Progenitor cell of endocrine pancreas (in vitro differentiated cells): Measurements from ENCODE around the gene ZG16B. TPM values are rescaled to one million over a fixed set of nuclear protein-coding genes. Genes with fewer than 3 reads are reported as not detected.

Experiments
- DNase-seq: peaks from one replicate; pipeline ENCODE4 v3.0.0; 2021; ENCODE audit warnings: low spot score; ENCODE audit not compliant: unreplicated experiment
- H3K27ac Mint-ChIP-seq: 2 replicates; pipeline ENCODE4 v1.8.0; 2021; ENCODE audit warnings: mild to moderate bottlenecking, moderate library complexity, mixed read lengths
- H3K27me3 Mint-ChIP-seq: 2 replicates; pipeline ENCODE4 v1.8.0; 2021; ENCODE audit warnings: mixed read lengths
- H3K36me3 Mint-ChIP-seq: 2 replicates; pipeline ENCODE4 v1.8.0; 2022; ENCODE audit warnings: mixed read lengths; ENCODE audit not compliant: insufficient read depth
- H3K4me1 Mint-ChIP-seq: 2 replicates; pipeline ENCODE4 v1.8.0; 2021; ENCODE audit warnings: low read depth, mixed read lengths
- H3K4me3 Mint-ChIP-seq: 2 replicates; pipeline ENCODE4 v1.8.0; 2021; ENCODE audit warnings: low read depth, mild to moderate bottlenecking, moderate library complexity, mixed read lengths
- H3K9me3 Mint-ChIP-seq: 2 replicates; pipeline ENCODE4 v1.8.0; 2021; ENCODE audit warnings: low read depth, mixed read lengths
- total RNA-seq: library from RNA; stranded (reverse); gene quantifications from 2 replicates; pipeline ENCODE4 v1.2.1, GENCODE V29; 2021
- TF ChIP-seq, protein P1 (sequence below): fragments of 200-600 bp; sonication (generic); IDR thresholded peaks from one replicate; pipeline ENCODE4 v1.5.0; 2021; ENCODE audit warnings: antibody characterized with exemption, mild to moderate bottlenecking; ENCODE audit not compliant: unreplicated experiment

The ZG16B gene
- total RNA-seq, 1 donor from 2014 or later, result not detected

DNA sequence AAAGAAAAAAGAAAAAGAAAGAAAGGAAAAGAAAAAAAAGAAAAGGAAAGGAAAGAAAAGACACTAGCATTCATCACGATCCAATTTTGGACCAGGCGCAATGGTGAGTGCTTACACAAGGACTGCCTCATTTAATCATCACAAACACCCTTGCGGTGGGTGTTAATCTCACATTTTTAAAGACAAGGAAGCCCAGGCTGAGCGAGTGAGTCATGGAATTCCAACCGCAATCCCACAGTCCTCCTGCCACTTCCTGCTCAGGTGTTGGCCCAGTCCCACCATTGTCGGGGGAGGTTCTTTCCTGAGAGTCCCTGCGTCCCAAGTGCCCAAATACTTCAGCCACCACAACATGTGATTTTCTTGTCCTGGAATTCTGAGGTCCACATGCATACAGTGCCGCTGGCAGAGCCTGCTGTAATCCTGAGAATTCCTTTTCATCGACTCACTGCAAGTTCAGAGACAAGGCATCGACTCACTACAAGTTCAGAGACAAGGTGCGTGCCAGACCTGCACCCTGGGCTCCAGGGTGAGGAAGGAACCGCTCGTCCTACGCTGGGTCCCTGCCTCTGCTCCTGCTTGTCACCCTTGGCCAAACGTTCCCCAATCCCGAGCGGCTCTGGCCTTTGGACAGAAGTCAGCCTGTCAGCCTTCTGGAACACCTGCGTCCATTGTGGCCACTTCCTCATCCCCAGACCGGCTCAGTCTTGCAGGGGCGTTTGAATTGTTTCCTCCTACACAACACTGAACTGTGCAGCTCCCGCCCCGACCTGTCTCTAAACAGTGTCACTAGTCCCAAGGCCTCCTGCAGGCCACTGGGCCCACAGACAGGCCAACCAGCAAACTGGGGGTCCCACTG is 5.8 kb downstream of the ZG16B start:
- no peak for DNase-seq
- H3K9me3 Mint-ChIP-seq, result no peaks in the 10 kb centered on the region
- peaks cover 3% of the 10 kb centered on the region for H3K4me1 Mint-ChIP-seq
- H3K27me3 Mint-ChIP-seq, result peaks cover 12% of the 10 kb centered on the region
- H3K27ac Mint-ChIP-seq, result peak overlapping the region; percentile 87
- TF ChIP-seq, protein P1, sequence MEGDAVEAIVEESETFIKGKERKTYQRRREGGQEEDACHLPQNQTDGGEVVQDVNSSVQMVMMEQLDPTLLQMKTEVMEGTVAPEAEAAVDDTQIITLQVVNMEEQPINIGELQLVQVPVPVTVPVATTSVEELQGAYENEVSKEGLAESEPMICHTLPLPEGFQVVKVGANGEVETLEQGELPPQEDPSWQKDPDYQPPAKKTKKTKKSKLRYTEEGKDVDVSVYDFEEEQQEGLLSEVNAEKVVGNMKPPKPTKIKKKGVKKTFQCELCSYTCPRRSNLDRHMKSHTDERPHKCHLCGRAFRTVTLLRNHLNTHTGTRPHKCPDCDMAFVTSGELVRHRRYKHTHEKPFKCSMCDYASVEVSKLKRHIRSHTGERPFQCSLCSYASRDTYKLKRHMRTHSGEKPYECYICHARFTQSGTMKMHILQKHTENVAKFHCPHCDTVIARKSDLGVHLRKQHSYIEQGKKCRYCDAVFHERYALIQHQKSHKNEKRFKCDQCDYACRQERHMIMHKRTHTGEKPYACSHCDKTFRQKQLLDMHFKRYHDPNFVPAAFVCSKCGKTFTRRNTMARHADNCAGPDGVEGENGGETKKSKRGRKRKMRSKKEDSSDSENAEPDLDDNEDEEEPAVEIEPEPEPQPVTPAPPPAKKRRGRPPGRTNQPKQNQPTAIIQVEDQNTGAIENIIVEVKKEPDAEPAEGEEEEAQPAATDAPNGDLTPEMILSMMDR, result no peak
- H3K36me3 Mint-ChIP-seq, result no peaks in the 10 kb centered on the region
- H3K4me3 Mint-ChIP-seq, result no peak overlapping the region

- H3K4me3 Mint-ChIP-seq, result no peak overlapping the region
- peaks cover 12% of the 10 kb centered on the region for H3K27me3 Mint-ChIP-seq
- H3K9me3 Mint-ChIP-seq, result no peaks in the 10 kb centered on the region
- no peak for DNase-seq
- H3K27ac Mint-ChIP-seq, result peak overlapping the region; percentile 33
- TF ChIP-seq, protein P1, result no peak
- H3K36me3 Mint-ChIP-seq, result no peaks in the 10 kb centered on the region
- H3K4me1 Mint-ChIP-seq, result peaks cover 3% of the 10 kb centered on the region
Measured at GRCh38 chr16:2836646-2837508, 6.8 kb downstream of the ZG16B start.

DNA sequence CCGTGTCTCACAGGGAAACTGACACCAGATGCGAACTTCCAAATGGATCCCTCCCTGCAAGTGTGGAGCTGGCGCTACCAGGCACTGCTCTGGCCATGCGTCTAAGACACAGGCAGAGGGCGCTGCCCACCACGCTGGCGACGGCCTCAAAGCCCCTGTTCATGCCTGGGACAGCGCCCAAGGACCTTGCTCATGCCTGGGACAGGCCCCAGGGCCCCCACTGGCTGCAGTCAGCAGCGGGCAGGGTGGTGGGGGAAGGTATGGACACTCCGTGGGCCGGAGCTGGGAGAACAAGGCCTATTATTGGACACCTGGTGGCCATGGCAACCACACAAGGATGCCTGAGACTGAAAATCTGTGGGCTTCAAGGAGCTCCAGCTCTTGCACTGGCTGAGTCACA is 8.8 kb downstream of the ZG16B start:
- Mint-ChIP-seq H3K36me3 (no peaks in the 10 kb centered on the region), H3K4me3 (no peak overlapping the region), H3K27me3 (peaks cover 11% of the 10 kb centered on the region), H3K27ac (no peak overlapping the region), H3K9me3 (no peaks in the 10 kb centered on the region), H3K4me1 (peaks cover 3% of the 10 kb centered on the region)
- DNase-seq, result peak; percentile 62
- TF ChIP-seq, protein P1, result peak; percentile 92

GRCh38 chr16:2839650-2840450 is 9.7 kb downstream of the ZG16B start:
- H3K4me1 Mint-ChIP-seq, result peaks cover 3% of the 10 kb centered on the region
- TF ChIP-seq, protein P1, result no peak
- DNase-seq, result no peak
- H3K27me3 Mint-ChIP-seq, result peaks cover 11% of the 10 kb centered on the region
- no peaks in the 10 kb centered on the region for H3K36me3 Mint-ChIP-seq
- H3K27ac Mint-ChIP-seq, result no peak overlapping the region
- no peaks in the 10 kb centered on the region for H3K9me3 Mint-ChIP-seq
- no peak overlapping the region for H3K4me3 Mint-ChIP-seq

DNA sequence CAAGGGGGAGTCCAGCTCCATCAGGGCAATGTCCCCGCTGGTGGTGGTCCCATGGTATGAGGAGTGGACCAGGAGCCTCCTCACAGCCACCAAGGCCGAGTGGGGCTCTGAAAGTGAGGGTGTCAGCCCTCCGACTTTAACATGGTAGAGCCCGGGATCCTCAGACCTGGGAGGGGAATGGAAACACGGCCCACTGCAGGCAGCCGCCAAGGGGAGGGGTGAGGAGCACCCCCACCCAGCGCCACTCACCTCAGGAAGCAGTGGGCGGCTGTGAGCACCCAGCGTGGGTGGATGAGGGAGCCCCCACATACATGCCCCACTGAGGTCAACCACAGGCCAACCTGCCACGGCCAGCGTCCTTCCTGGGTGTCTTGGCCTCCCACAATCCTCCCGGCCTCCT is 10.8 kb downstream of the ZG16B start:
- Mint-ChIP-seq H3K4me3 (no peak overlapping the region), H3K27me3 (peaks cover 11% of the 10 kb centered on the region)

More for the DNA sequence above, 10.8 kb downstream of the ZG16B start:
- no peaks in the 10 kb centered on the region for H3K36me3 Mint-ChIP-seq
- H3K9me3 Mint-ChIP-seq, result no peaks in the 10 kb centered on the region
- no peak overlapping the region for H3K27ac Mint-ChIP-seq
- H3K4me1 Mint-ChIP-seq, result peaks cover 3% of the 10 kb centered on the region
- DNase-seq, result no peak
- TF ChIP-seq, protein P1, result no peak
